Esophagus squamous epithelium (tissue), 4 donors: ENCODE results near the gene ATP5PF.

Experiments used
- POLR2A ChIP-seq, 4 donors: fragments of 450-650 bp; IDR thresholded peaks; one replicate each; pipeline ENCODE4 v1.6.1; 2017; ENCODE audit warnings: antibody characterized with exemption in 4 of 4, mild to moderate bottlenecking in 4 of 4, moderate library complexity in 3 of 4
- TF ChIP-seq, protein P1 (sequence below), 6 experiments: fragments of 450-650 bp in 4 of 6; fragments of 200-600 bp in 2 of 6; sonication (generic) in 2 of 6; IDR thresholded peaks; one replicate each; pipeline ENCODE4 v1.5.1; 2016 to 2019; ENCODE audit warnings: antibody characterized with exemption in 6 of 6, mild to moderate bottlenecking in 4 of 6, moderate library complexity in 4 of 6

DNA sequence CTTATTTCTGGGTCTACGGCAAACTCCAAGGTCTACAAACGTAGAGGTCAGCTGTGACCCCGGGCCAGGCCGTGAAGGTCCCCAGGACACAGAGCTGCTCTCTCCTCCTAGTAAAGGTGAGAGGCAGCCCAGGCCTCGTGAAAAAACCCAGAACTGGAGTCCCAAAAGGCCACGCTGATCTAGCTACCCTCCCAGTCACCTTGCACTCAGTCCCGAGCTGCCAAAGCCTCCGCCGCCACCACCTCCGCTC is 125 bp downstream of the ATP5PF start:
- TF ChIP-seq, protein P1, sequence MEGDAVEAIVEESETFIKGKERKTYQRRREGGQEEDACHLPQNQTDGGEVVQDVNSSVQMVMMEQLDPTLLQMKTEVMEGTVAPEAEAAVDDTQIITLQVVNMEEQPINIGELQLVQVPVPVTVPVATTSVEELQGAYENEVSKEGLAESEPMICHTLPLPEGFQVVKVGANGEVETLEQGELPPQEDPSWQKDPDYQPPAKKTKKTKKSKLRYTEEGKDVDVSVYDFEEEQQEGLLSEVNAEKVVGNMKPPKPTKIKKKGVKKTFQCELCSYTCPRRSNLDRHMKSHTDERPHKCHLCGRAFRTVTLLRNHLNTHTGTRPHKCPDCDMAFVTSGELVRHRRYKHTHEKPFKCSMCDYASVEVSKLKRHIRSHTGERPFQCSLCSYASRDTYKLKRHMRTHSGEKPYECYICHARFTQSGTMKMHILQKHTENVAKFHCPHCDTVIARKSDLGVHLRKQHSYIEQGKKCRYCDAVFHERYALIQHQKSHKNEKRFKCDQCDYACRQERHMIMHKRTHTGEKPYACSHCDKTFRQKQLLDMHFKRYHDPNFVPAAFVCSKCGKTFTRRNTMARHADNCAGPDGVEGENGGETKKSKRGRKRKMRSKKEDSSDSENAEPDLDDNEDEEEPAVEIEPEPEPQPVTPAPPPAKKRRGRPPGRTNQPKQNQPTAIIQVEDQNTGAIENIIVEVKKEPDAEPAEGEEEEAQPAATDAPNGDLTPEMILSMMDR (IDR thresholded peaks at IDR 0.05): no peak
- TF ChIP-seq POLR2A (IDR thresholded peaks at IDR 0.05): peak in 3 of 4 donors; percentile 73 to 90 (median 81)
